Activated CD8-positive, alpha-beta T cell treated with anti-CD3 and anti-CD28 coated beads, Interleukin-2, amount 10 ng/mL, durations not matched to agents 7 days and 5 days (primary cell): Measurements from ENCODE around the gene IFITM1. TPM values are rescaled to one million over a fixed set of nuclear protein-coding genes. Genes with fewer than 3 reads are reported as not detected.
"Not testable (repeated sequence)": the region's sequence is repeated elsewhere in the genome, so short reads cannot be mapped to it uniquely, and the experiment has no call there.

Experiments
- ATAC-seq: fragments of 150-1000 bp; cut with Tn5 transposase; one replicate; pipeline ENCODE4 v1.10.0; 2021; ENCODE audit warnings: moderate library complexity
- CTCF ChIA-PET: fragments of 350-600 bp; sonication (Branson Sonifier 250); formaldehyde crosslinking; loops from one replicate; lab custom pipeline; 2021; ENCODE audit warnings: antibody characterized with exemption; lab: Charles Lee
- POLR2A ChIA-PET: fragments of 350-600 bp; sonication (Branson Sonifier 250); formaldehyde crosslinking; loops from one replicate; lab custom pipeline; 2021; ENCODE audit warnings: antibody characterized with exemption; lab: Charles Lee
- DNase-seq: peaks from one replicate; pipeline ENCODE4 v3.0.0-alpha.2; 2020
- H3K27ac Mint-ChIP-seq: one replicate; pipeline ENCODE4 v1.8.0; 2021; ENCODE audit warnings: mild to moderate bottlenecking, mixed read lengths
- H3K27me3 Mint-ChIP-seq: one replicate; pipeline ENCODE4 v1.8.0; 2021; ENCODE audit warnings: low read depth, mixed read lengths
- H3K36me3 Mint-ChIP-seq: one replicate; pipeline ENCODE4 v1.8.0; 2021; ENCODE audit warnings: low read depth, mixed read lengths
- H3K4me1 Mint-ChIP-seq: one replicate; pipeline ENCODE4 v1.8.0; 2021; ENCODE audit warnings: low read depth, mixed read lengths
- H3K4me3 Mint-ChIP-seq: one replicate; pipeline ENCODE4 v1.8.0; 2021; ENCODE audit warnings: mild to moderate bottlenecking, mixed read lengths
- H3K9me3 Mint-ChIP-seq: one replicate; pipeline ENCODE4 v1.8.0; 2022; ENCODE audit warnings: mixed read lengths; ENCODE audit not compliant: insufficient read depth
- total RNA-seq, 2 experiments: library from RNA; stranded (reverse); gene quantifications; one replicate each; pipeline ENCODE4 v1.2.3, GENCODE V29; 2021

The IFITM1 gene
- total RNA-seq, 2 experiments from 2014 or later, result 1,265 to 1,278 TPM

GRCh38 chr11:339963-340362 lies 26.1 kb downstream of the IFITM1 start:
- ChIA-PET POLR2A (interaction anchor here (0.7 to 2.2 kb wide), 6 partner anchors 10 to 128 kb away, joined by 3 to 9 read pairs (median 4); no protein-coding TSS in a partner anchor), CTCF (interaction anchor here (1.5 to 2.8 kb wide), 7 partner anchors 10 to 108 kb away, joined by 4 to 14 read pairs (median 5); no protein-coding TSS in a partner anchor)
- Mint-ChIP-seq H3K36me3 (peaks cover 3% of the 10 kb centered on the region), H3K27ac (no peak overlapping the region), H3K4me1 (peaks cover 37% of the 10 kb centered on the region), H3K4me3 (no peak overlapping the region), H3K9me3 (no peaks in the 10 kb centered on the region), H3K27me3 (peaks cover 2% of the 10 kb centered on the region)
- no peak for DNase-seq
- no peak for ATAC-seq

- no peak for DNase-seq
- ChIA-PET POLR2A (interaction anchor here (0.7 to 2.2 kb wide), 8 partner anchors 11 to 129 kb away, joined by 3 to 9 read pairs (median 3); no protein-coding TSS in a partner anchor), CTCF (interaction anchor here (1.5 to 2.8 kb wide), 7 partner anchors 11 to 107 kb away, joined by 4 to 14 read pairs (median 5); no protein-coding TSS in a partner anchor)
- no peak for ATAC-seq
- Mint-ChIP-seq H3K36me3 (peaks cover 7% of the 10 kb centered on the region), H3K4me3 (no peak overlapping the region), H3K9me3 (no peaks in the 10 kb centered on the region), H3K4me1 (peaks cover 32% of the 10 kb centered on the region), H3K27me3 (peaks cover 2% of the 10 kb centered on the region), H3K27ac (no peak overlapping the region)
Measured at GRCh38 chr11:340539-341512, 27.0 kb downstream of the IFITM1 start.

GRCh38 chr11:342328-342727 lies 28.5 kb downstream of the IFITM1 start:
- no peak overlapping the region for H3K27ac Mint-ChIP-seq
- ATAC-seq, result no peak
- H3K27me3 Mint-ChIP-seq, result peaks cover 2% of the 10 kb centered on the region
- CTCF ChIA-PET, result interaction anchor here (1.0 kb wide), 1 partner anchor 10 kb away, joined by 3 read pairs; no protein-coding TSS in a partner anchor
- H3K4me3 Mint-ChIP-seq, result no peak overlapping the region
- DNase-seq, result no peak
- no peaks in the 10 kb centered on the region for H3K9me3 Mint-ChIP-seq
- peaks cover 7% of the 10 kb centered on the region for H3K36me3 Mint-ChIP-seq
- POLR2A ChIA-PET, result no interaction called here
- peaks cover 19% of the 10 kb centered on the region for H3K4me1 Mint-ChIP-seq

DNA sequence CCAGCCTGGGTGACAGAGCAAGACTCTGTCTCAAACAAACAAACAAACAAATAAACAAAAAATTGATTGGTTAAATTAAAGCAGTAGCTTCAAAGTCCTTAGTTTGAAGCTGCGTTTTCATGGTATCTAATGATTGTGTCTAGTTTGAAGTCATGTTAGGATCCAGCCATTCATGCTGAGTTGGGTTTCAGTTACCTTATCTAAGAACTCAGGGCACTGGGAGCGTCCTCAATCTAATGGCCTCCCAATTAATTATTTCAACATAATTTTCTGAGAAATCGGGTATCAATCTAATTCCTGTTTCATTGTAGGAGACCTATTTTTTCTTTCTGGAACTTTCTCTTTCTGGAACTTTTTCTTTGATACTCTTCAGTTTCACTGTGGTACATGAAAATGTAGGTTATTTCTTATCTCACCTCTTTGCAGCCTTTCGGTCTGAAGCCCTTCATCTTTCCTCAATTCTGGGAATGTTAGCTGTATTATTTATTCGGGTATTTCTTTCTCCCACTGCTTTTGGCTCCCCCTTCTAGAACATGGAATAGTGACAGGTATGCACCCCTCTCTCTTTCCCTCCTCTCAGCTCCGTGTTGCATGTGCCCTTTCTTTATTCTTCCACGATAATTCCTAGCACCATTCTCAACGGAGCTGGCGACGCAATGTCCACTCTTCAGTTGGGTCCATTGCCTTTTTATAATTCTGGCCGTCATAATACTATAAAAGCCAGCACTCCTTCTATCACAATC lies 31.2 kb downstream of the IFITM1 start:
- ChIA-PET CTCF (no interaction called here), POLR2A (no interaction called here)
- Mint-ChIP-seq H3K4me1 (peaks cover 19% of the 10 kb centered on the region), H3K27me3 (peaks cover 2% of the 10 kb centered on the region), H3K9me3 (no peaks in the 10 kb centered on the region), H3K27ac (no peak overlapping the region), H3K4me3 (no peak overlapping the region), H3K36me3 (peaks cover 7% of the 10 kb centered on the region)
- no peak for ATAC-seq
- no peak for DNase-seq

DNA sequence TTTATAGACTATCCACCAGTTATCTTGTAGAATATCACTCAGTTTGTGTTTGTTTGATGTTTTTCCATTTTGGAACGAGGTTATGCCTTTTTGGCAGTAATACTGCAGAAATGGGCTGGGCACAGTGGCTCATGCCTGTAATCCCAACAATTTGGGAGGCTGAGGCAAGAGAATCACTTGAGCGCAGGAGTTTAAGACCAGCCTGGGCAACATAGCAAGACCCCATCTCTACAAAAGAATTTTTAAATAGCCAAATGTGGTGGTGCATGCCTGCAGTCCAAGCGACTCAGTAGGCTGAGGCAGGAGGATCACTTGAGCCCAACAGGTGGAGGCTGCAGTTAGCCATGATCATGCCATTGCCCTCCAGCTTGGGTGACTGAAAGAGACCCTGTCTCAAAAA lies 32.7 kb downstream of the IFITM1 start:
- Mint-ChIP-seq H3K4me3 (no peak overlapping the region), H3K36me3 (peaks cover 7% of the 10 kb centered on the region), H3K27ac (no peak overlapping the region), H3K27me3 (peaks cover 5% of the 10 kb centered on the region), H3K9me3 (no peaks in the 10 kb centered on the region), H3K4me1 (peaks cover 24% of the 10 kb centered on the region)
- ChIA-PET POLR2A (no interaction called here), CTCF (no interaction called here)
- DNase-seq, result no peak
- ATAC-seq, result no peak

DNA sequence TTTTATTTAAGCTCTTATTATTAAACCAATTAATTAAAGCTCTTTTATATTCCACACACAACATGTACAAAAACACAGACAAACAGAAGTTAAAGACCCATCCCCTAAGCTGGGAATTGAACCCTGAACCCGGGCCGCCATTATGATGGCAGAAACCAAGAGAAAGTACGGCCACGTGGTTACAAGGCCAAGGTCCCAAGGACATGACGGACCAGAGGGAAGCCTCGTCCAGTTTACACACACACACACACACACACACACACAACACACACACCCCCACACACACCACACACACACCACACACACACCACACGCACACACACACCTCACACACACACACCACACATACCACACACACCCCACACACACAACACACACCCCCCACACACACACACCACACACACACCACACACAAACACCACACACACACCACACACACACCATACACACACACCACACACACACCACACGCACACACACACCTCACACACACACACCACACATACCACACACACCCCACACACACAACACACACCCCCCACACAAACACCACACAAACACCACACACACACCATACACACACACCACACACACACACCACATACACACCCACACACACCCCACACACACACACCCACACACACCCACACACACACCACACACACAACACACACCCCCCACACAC lies 35.6 kb downstream of the IFITM1 start:
- CTCF ChIA-PET, result interaction anchor here (0.9 to 1.5 kb wide), 3 partner anchors 17 to 44 kb away, joined by 3 to 4 read pairs (median 3); no protein-coding TSS in a partner anchor
- H3K27me3 Mint-ChIP-seq, H3K9me3 Mint-ChIP-seq, H3K27ac Mint-ChIP-seq, ATAC-seq, DNase-seq, H3K4me3 Mint-ChIP-seq, H3K36me3 Mint-ChIP-seq: not testable (repeated sequence)
- peaks cover 39% of the 10 kb centered on the region for H3K4me1 Mint-ChIP-seq
- POLR2A ChIA-PET, result interaction anchor here (0.9 to 2.1 kb wide), 2 partner anchors 20 to 143 kb away, joined by 3 to 5 read pairs; partner anchors contain the start of gene BET1L

GRCh38 chr11:350033-350722 lies 36.3 kb downstream of the IFITM1 start:
- not testable (repeated sequence) for ATAC-seq, H3K4me3 Mint-ChIP-seq

GRCh38 chr11:350723-351255 lies 36.9 kb downstream of the IFITM1 start:
- Mint-ChIP-seq H3K27me3 (peaks cover 3% of the 10 kb centered on the region), H3K9me3 (no peaks in the 10 kb centered on the region), H3K36me3 (no peaks in the 10 kb centered on the region), H3K4me1 (peaks cover 49% of the 10 kb centered on the region), H3K4me3 (no peak overlapping the region), H3K27ac (peak overlapping the region; percentile 76)
- POLR2A ChIA-PET, result interaction anchor here (0.7 kb wide), 1 partner anchor 71 kb away, joined by 3 read pairs; no protein-coding TSS in a partner anchor
- ATAC-seq (no peak), DNase-seq (no peak)
- CTCF ChIA-PET, result no interaction called here

More at GRCh38 chr11:350033-350722, 36.3 kb downstream of the IFITM1 start:
- DNase-seq, H3K9me3 Mint-ChIP-seq, CTCF ChIA-PET, H3K36me3 Mint-ChIP-seq, H3K27me3 Mint-ChIP-seq: not testable (repeated sequence)
- Mint-ChIP-seq H3K27ac (peak overlapping the region; percentile 76), H3K4me1 (peaks cover 45% of the 10 kb centered on the region)
- POLR2A ChIA-PET, result interaction anchor here (0.7 kb wide), 1 partner anchor 72 kb away, joined by 3 read pairs; no protein-coding TSS in a partner anchor

DNA sequence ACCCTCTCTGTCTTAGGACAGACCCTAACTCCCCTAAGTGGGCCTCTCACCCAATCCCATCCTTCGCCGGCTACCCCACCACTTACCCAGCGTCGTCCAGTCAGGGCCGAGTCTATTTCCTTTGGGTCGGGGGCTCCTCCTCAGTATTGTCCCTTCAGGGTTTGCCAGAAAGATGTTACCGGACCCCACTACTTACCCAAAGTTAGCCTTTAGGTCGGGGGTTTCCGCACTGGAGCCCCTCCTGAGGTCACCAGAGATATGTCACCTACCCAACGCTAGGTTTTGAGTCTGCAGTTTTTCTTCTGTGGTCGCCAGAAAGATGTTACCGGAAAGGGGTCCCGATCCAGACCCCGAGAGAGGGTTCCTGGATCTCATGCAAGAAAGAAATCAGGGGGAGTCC lies 37.6 kb downstream of the IFITM1 start:
- ATAC-seq (no peak), DNase-seq (no peak)
- H3K9me3 Mint-ChIP-seq, result no peaks in the 10 kb centered on the region
- peaks cover 49% of the 10 kb centered on the region for H3K4me1 Mint-ChIP-seq
- H3K4me3 Mint-ChIP-seq, result no peak overlapping the region
- CTCF ChIA-PET, result interaction anchor here (1.3 kb wide), 1 partner anchor 22 kb away, joined by 3 read pairs; no protein-coding TSS in a partner anchor
- H3K36me3 Mint-ChIP-seq, result no peaks in the 10 kb centered on the region
- H3K27me3 Mint-ChIP-seq, result peaks cover 3% of the 10 kb centered on the region
- POLR2A ChIA-PET, result no interaction called here
- peak overlapping the region; percentile 11 for H3K27ac Mint-ChIP-seq

DNA sequence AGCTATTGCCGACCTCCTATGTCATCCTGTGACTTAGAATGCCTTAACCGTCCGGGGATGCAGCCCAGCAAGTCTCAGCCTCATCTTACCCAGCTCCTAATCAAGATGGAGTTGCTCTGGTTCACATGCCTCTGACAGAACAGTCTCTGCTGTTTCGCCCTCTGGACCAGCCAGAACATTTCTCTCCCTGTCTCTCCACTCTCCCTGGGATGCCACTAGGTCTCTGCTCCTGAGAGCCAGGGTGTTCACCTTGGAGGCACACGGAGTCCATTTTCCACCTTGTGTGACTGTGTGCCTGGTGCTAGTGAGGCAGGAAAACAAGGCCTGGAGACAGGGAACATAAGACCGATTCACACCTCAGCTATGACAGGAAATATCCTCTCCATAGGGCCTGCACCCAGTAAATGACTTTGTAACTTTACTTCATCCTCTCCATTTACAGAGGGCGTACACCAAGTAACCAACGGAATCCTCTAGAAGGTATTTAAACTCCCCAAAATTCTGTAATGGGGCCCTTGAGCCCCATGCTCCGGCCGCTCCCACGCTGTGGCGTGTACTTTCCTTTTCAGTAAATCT lies 38.7 kb downstream of the IFITM1 start:
- H3K27ac Mint-ChIP-seq, result no peak overlapping the region
- no peaks in the 10 kb centered on the region for H3K9me3 Mint-ChIP-seq
- H3K4me1 Mint-ChIP-seq, result peaks cover 49% of the 10 kb centered on the region
- no peaks in the 10 kb centered on the region for H3K36me3 Mint-ChIP-seq
- ChIA-PET POLR2A (interaction anchor here (0.6 to 1.4 kb wide), 2 partner anchors 22 to 25 kb away, joined by 3 to 4 read pairs; no protein-coding TSS in a partner anchor), CTCF (interaction anchor here (1.3 to 1.7 kb wide), 3 partner anchors 12 to 47 kb away, joined by 3 to 6 read pairs (median 5); no protein-coding TSS in a partner anchor)
- peaks cover 3% of the 10 kb centered on the region for H3K27me3 Mint-ChIP-seq
- DNase-seq, result no peak
- no peak overlapping the region for H3K4me3 Mint-ChIP-seq
- ATAC-seq, result no peak
